Measurements from ENCODE around the gene HEATR5A.
"Not testable (repeated sequence)": the region's sequence is repeated elsewhere in the genome, so short reads cannot be mapped to it uniquely, and the experiment has no call there.

HEATR5A gene

DNA sequence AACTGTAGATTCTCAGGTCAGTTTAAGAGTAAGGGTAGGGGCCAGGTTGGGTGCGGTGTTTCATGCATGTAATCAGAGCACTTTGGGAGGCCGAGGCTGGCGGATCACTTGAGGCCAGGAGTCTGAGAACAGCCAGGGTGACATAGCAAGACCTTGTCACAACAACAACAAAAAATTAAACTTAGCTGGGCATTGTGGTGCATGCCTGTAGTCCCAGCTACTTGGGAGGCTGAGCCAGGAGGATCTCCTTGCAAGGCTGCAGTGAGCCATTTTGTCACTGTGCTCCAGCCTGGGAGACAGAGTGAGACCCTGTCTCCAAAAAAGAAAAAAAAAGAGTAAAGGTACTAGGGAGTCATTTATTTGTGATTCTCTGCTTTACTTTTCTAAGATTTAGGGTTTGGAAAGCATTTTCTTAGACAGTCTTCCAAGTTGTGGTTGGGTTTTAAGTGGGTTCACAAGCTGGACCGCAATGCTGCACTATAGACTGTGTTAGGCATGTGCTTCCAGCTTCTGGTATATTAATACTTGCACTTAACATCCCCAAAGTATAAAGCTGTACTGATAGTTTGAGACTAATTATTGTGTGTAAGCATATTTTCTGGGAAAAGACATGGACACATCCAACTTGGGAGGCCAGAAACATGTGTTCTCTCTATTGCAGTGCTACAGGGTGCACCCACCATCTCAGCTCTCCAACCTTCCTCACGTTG, 163.7 kb downstream of the HEATR5A start:
- no peak for DNase-seq (ENCODE audit: low read depth)

DNA sequence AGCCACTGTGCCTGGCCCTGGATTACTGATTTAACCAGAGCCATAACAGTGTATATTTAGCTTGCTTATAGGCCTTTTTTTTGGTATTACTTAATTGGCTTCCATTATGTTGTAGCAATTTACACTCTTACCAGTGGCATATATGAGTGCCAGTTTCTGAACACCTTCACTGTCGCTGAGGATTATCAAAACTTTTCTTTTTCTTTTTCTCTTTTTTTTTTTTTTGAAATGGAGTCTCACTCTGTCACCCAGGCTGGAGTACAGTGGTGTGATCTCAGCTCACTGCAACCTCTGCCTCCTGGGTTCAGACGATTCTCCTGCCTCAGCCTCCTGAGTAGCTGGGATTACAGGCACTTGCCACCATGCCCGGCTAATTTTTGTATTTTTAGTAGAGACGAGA, 164.4 kb downstream of the HEATR5A start:
- DNase-seq (ENCODE audit: low read depth) = not testable (repeated sequence)

DNA sequence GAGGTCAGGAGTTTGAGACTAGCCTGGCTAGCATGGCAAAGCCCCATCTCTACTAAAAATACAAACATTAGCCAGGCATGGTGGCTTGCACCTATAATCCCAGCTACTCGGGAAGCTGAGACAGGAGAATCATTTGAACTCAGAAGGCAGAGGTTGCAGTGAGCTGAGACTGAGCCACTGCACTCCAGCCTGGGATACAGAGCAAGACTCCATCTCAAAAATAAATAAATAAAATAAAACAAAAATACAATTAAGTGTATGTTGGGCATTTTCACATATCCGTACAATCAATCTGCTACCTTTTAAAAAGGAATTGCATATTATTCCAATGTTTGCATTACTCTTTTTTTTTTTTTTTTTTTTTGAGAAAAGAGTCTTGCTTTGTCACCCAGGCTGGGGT, 165.1 kb downstream of the HEATR5A start:
- no peak for DNase-seq (ENCODE audit: low read depth)

DNA sequence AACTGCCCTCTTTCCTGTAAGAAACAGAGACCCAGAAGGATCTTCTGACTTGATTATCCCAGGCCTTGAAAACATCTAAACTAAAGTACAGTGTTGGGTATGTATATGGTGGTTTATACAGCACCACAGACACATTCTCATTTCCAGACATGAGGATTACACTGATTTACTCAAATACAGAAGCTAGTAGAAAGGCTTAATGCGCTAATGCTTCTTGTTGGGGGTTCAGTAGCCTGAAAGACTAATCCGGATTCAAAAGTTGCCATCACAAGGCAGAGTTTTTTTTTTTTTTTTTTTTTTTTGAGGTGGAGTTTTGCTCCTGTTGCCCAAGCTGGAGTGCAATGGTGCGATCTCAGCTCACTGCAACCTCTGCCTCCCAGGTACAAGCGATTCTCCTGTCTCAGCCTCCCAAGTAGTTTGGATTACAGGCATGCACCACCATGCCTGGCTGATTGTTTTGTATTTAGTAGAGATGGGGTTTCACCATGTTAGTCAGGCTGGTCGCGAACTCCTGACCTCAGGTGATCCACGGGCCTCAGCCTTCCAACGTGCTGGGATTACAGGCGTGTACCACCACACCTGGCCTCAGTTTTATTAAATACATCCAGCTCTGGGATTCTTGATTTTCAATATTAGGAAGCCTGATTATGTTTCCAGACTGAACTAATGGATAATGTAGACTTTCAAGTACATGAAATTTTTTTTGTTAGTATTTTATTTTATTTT, 166.4 kb downstream of the HEATR5A start:
- no peak for DNase-seq (ENCODE audit: low read depth)

DNA sequence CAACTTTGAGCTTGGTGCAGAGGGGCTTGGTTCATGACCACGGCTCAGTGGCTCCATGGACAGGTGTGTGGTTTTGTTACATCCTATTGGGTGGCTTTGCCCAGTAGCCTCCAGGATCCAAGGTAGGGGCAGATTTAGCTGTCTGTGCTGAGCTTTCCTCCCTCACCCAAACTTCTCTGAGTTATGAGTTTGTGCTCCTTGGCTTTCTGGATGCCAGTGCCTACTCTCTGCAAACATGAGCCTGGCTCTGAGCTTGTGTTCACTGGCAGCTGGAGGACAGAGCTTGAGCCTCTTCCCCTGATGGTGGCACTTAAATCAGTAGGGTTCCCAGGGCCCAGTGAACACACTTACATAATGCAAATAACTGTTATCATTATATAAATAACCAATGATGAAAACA, 167.5 kb downstream of the HEATR5A start:
- DNase-seq (ENCODE audit: low read depth) = no peak

DNA sequence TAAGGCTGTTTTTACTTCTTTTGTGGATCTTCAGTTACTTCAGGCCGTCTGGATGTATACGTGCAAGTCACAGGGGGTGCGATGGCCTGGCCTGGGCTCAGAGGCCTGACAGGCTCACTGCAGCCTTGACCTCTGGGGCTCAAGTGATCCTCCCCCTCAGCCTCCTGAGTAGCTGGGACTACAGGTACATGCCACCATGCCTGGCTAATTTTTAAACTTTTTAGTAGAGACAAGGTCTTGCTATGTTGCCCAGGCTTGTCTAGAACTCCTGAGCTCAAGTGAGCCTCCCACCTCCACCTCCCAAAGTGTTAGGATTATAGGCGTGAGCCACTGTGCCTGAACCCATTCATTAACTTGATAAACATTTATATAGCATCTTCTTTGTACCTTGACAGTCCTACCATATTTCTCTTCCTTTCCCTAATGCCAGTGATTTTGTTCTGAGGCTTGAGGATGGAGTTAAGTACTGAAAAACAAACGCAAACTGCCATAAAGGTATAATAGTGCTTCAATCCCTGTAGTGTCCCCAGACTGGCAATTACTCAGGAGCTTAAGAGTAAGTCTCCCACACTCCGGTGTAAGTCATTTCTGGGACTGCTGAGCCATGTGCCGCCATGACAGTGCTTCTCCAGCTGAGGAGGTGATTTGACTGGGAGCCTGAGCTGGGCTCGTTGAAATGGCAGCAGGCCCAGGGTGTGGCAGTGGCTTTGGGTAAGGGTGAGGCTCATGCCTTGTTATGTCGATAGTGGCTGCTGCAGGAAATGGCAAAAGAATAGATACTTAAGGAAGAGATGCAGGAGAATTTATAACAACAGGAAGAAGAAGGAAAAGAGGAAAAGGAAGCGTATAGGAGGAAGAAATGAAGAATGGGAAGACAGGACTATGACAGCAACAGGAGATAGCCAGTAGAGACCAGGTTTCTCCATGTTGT, 169.1 kb downstream of the HEATR5A start:
- DNase-seq (ENCODE audit: low read depth) = no peak

DNA sequence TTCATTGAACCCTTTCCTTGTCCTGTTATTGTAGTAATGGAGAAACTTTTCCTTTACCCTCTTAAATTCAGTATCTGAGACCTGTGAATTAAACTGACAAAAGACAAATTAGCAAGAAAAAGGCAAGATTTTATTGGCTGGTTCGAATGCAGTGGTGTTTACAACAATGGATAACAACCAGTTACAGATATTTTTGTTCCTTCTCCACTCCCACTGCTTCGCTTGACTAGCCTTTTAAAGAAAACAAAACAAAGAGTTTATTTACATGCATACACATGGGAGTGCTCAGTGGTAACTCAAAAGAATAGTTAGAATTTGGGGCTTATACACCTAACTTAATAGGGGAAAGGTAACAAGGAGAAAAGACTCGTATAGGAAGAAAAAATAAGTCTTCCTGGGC, 175.7 kb downstream of the HEATR5A start:
- DNase-seq (ENCODE audit: low read depth) = no peak

DNA sequence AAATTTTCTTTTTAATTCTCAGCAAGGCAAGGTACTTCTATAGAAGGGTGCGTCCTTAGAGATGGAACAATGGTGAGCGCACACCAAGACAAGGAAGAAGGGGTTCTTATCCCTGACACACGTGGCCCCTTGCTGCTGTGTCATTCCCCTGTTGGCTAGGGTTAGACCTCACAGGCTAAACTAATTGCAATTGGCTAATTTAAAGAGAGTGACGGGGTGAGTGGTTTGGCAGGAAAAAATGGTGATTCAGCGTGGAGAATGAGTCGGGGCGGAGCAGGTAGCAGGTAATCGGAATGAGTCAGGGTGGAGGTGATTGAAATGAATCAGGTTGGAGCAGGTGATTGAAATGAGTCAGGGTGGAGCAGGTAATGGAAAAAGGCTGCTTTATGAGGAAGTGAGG, 176.5 kb downstream of the HEATR5A start:
- DNase-seq (ENCODE audit: low read depth) = no peak

DNA sequence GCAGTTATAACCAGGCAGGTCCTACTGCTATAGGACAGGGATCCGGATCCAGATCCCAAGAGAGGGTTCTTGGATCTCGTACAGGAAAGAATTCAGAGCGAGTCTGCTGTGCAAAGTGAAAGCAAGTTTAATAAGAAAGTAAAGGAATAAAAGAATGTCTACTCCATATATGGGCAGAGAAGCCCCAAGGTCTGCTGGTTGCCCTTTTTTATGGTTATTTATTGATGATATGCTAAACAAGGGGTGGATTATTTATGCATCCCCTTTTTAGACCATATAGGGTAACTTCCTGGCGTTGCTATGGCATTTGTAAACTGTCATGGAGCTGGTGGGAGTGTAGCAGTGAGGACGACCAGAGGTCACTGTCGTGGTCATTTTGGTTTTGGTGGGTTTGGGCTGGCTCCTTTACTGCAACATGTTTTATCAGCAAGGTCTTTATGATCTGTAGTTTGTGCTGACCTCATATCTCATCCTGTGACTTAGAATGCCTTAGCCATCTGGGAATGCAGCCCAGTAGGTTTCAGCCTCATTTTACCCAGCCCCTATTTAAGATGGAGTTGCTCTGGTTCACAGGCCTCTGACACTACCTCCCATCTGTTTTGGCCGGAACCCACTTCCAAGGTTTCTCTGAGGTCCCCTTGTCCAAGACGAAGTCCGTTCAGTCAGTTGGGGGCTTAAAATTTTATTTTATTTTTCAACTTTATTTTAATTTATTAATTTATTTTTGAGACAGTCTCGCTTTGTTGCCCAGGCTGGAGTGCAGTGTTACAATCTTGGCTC, 178.0 kb downstream of the HEATR5A start:
- not testable (repeated sequence) for DNase-seq (ENCODE audit: low read depth)

Measured in stimulated activated CD8-positive, alpha-beta memory T cell treated with anti-CD3 and anti-CD28 coated beads, Interleukin-15, amount 100 ng/mL, for 24 hours (primary cell).